ENCODE measurements around the gene HEPHL1. TPM values are rescaled to one million over a fixed set of nuclear protein-coding genes. Genes with fewer than 3 reads are reported as not detected.

HEPHL1 gene
- total and polyA plus RNA-seq, 2 donors (not counting 1 experiment from before 2014, with no cell fraction given) = not detected

- Histone ChIP-seq H3K27ac (ENCODE audit: insufficient read depth, low read length) (peak overlapping the region; percentile 96), H2AFZ (ENCODE audit: low read length) (no peak overlapping the region), H3K4me1 (ENCODE audit: control insufficient read depth, extremely low read depth, insufficient read depth, low read length) (peaks cover 25% of the 10 kb centered on the region)
Measured at GRCh38 chr11:94130298-94131046, 109.3 kb downstream of the HEPHL1 start.

GRCh38 chr11:94131047-94131717 is 110.0 kb downstream of the HEPHL1 start:
- peak overlapping the region; percentile 55 to 88 (median 80) for H3K4me3 ChIP-seq (replicated peaks in 1 of 4; ENCODE audit: control extremely low read depth in 1 of 4, insufficient read depth in 1 of 4, low read depth in 3 of 4, low read length in 4 of 4)
- peaks cover 27% of the 10 kb centered on the region for H3K4me1 ChIP-seq (ENCODE audit: control insufficient read depth, extremely low read depth, insufficient read depth, low read length)
- H3K27ac ChIP-seq (ENCODE audit: insufficient read depth, low read length) = peak overlapping the region; percentile 96
- H3K36me3 ChIP-seq (ENCODE audit: control insufficient read depth, insufficient read depth, low read length) = no peaks in the 10 kb centered on the region
- DNase-seq (ENCODE audit: low read depth in 2 of 2) = no peak
- TF ChIP-seq CTCF (conservative IDR thresholded peaks at IDR 0.05 in 1 of 2, IDR thresholded peaks at IDR 0.05 in 1 of 2; ENCODE audit: low read depth in 1 of 2, low read length in 2 of 2) = no peak
- TF ChIP-seq EZH2 (IDR thresholded peaks at IDR 0.05; ENCODE audit: low read length, missing control alignments) = no peak
- peak overlapping the region; percentile 95 for H3K4me2 ChIP-seq (ENCODE audit: extremely low read depth, insufficient read depth, low read length)
- H3K9me3 ChIP-seq (ENCODE audit: control insufficient read depth, insufficient read depth, low read depth, low read length) = no peaks in the 10 kb centered on the region
- H3K9ac ChIP-seq (ENCODE audit: insufficient read depth, low read length) = peak overlapping the region; percentile 5
- peaks cover 62% of the 10 kb centered on the region for H3K79me2 ChIP-seq (ENCODE audit: control insufficient read depth, insufficient read depth, low read length)
- no peaks in the 10 kb centered on the region for H3K27me3 ChIP-seq (ENCODE audit: control insufficient read depth, insufficient read depth, low read length)
- no peak overlapping the region for H2AFZ ChIP-seq (ENCODE audit: low read length)
- H4K20me1 ChIP-seq (ENCODE audit: control insufficient read depth, extremely low read depth, insufficient read depth, low read length) = no peaks in the 10 kb centered on the region

More at GRCh38 chr11:94130298-94131046, 109.3 kb downstream of the HEPHL1 start:
- Histone ChIP-seq H3K9ac (ENCODE audit: insufficient read depth, low read length) (peak overlapping the region; percentile 92), H3K4me2 (ENCODE audit: extremely low read depth, insufficient read depth, low read length) (peak overlapping the region; percentile 95), H3K36me3 (ENCODE audit: control insufficient read depth, insufficient read depth, low read length) (no peaks in the 10 kb centered on the region), H3K27me3 (ENCODE audit: control insufficient read depth, insufficient read depth, low read length) (no peaks in the 10 kb centered on the region), H3K9me3 (ENCODE audit: control insufficient read depth, insufficient read depth, low read depth, low read length) (no peaks in the 10 kb centered on the region), H4K20me1 (ENCODE audit: control insufficient read depth, extremely low read depth, insufficient read depth, low read length) (no peaks in the 10 kb centered on the region), H3K79me2 (ENCODE audit: control insufficient read depth, insufficient read depth, low read length) (peaks cover 61% of the 10 kb centered on the region), H3K4me3 (replicated peaks in 1 of 4; ENCODE audit: control extremely low read depth in 1 of 4, insufficient read depth in 1 of 4, low read depth in 3 of 4, low read length in 4 of 4) (peak overlapping the region; percentile 55 to 88 (median 80))
- DNase-seq (ENCODE audit: low read depth in 2 of 2) = peak; percentile 92 to 94
- TF ChIP-seq CTCF (conservative IDR thresholded peaks at IDR 0.05 in 1 of 2, IDR thresholded peaks at IDR 0.05 in 1 of 2; ENCODE audit: low read depth in 1 of 2, low read length in 2 of 2) (no peak), EZH2 (IDR thresholded peaks at IDR 0.05; ENCODE audit: low read length, missing control alignments) (no peak)

- peak overlapping the region; percentile 96 for H3K27ac ChIP-seq (ENCODE audit: insufficient read depth, low read length)
- H4K20me1 ChIP-seq (ENCODE audit: control insufficient read depth, extremely low read depth, insufficient read depth, low read length) = no peaks in the 10 kb centered on the region
- no peaks in the 10 kb centered on the region for H3K9me3 ChIP-seq (ENCODE audit: control insufficient read depth, insufficient read depth, low read depth, low read length)
- H3K27me3 ChIP-seq (ENCODE audit: control insufficient read depth, insufficient read depth, low read length) = no peaks in the 10 kb centered on the region
- no peak overlapping the region for H3K9ac ChIP-seq (ENCODE audit: insufficient read depth, low read length)
- H3K4me1 ChIP-seq (ENCODE audit: control insufficient read depth, extremely low read depth, insufficient read depth, low read length) = peaks cover 27% of the 10 kb centered on the region
- no peak for TF ChIP-seq EZH2 (IDR thresholded peaks at IDR 0.05; ENCODE audit: low read length, missing control alignments)
- no peak for TF ChIP-seq CTCF (conservative IDR thresholded peaks at IDR 0.05 in 1 of 2, IDR thresholded peaks at IDR 0.05 in 1 of 2; ENCODE audit: low read depth in 1 of 2, low read length in 2 of 2)
- no peaks in the 10 kb centered on the region for H3K36me3 ChIP-seq (ENCODE audit: control insufficient read depth, insufficient read depth, low read length)
- H3K4me2 ChIP-seq (ENCODE audit: extremely low read depth, insufficient read depth, low read length) = peak overlapping the region; percentile 95
- H2AFZ ChIP-seq (ENCODE audit: low read length) = no peak overlapping the region
- H3K79me2 ChIP-seq (ENCODE audit: control insufficient read depth, insufficient read depth, low read length) = peaks cover 62% of the 10 kb centered on the region
- H3K4me3 ChIP-seq (replicated peaks in 1 of 4; ENCODE audit: control extremely low read depth in 1 of 4, insufficient read depth in 1 of 4, low read depth in 3 of 4, low read length in 4 of 4) = peak overlapping the region in 3 of 4 experiments; percentile 3 to 88 (median 76)
- DNase-seq (ENCODE audit: low read depth in 2 of 2) = peak; percentile 56 to 66
Measured at GRCh38 chr11:94131718-94132115, 110.6 kb downstream of the HEPHL1 start.
